HG03066 (cell line): ENCODE measurements around the gene GABRG3.

Experiments used
- ATAC-seq: cut with Tn5 transposase; IDR thresholded peaks from one replicate; pipeline ENCODE4 v1.9.1; 2021; ENCODE audit warnings: low read depth; ENCODE audit not compliant: unreplicated experiment

The GABRG3 gene

DNA sequence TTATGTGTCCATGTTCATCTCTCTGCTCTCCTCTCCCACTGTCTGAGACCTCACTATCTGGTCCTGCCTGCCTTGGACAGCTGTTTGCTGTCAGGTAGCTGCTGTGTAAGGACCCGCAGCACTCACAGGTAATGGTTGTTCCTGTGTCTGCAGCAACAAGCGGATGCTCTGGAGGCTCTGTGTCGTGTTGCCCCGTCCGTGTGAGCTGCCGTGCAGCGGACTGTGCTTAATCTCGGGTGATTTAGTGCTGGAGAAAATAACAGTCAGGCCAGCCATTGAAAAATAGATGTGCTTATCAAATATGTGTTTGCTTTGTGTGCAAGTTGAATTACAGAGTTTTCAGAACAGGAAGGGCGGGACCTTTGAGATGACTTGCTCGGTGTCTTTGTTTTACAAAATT is 121.4 kb downstream of the GABRG3 start:
- ATAC-seq, result no peak

- ATAC-seq, result no peak
Observed at GRCh38 chr15:27094235-27094634, 123.3 kb downstream of the GABRG3 start.

DNA sequence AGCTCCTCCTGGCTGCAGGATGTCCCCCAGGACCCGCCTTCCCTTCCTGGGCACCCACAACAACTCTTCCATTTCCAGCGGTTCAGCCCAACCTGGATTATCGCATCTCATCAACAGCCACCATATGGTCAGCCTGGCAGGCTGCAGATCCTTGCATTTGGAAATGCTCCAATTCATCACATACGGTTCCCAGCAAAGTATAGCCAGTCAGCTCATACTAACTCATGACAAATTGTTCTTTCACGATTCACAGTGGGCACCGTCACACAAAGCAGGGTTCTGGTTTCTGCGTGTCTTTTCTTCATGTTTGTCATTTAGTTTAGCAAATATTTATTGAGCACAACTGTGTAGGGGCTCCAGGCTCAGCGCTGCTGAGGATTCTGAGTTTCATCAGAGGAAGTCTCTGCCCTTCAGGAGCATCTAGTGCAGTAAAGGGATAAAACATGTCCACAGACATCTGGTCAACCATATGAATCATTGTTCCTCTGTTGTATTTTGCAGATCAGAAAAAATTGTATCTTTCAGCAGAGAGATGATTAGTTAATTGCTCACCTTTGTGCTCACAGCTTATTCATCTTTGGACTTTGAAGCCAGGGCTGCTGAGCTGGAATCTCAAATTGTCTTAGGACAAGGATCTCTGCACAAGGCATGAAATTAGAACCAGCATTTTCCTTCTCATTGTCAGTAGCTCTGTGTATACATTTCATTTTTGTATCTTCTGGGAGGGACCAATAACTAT is 125.1 kb downstream of the GABRG3 start:
- no peak for ATAC-seq

DNA sequence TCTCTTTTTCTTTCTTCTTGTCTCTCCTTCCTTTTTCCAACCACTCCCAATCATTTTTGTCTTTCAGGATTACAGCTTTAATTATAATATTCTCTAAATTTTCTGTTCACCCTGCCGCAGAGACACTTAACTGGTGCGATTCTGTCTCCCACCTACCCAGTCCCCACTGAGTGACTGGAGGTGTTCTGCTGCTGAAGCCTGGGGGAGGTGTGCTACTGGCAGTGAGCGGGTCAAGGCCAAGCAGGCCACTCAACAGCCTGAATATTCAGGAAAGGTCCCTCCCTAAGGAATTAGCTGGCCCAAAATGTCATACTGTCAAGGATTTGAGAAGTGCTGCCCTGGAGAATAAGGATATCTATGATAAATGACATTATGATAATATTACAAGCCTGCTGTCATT is 126.5 kb downstream of the GABRG3 start:
- ATAC-seq, result no peak

DNA sequence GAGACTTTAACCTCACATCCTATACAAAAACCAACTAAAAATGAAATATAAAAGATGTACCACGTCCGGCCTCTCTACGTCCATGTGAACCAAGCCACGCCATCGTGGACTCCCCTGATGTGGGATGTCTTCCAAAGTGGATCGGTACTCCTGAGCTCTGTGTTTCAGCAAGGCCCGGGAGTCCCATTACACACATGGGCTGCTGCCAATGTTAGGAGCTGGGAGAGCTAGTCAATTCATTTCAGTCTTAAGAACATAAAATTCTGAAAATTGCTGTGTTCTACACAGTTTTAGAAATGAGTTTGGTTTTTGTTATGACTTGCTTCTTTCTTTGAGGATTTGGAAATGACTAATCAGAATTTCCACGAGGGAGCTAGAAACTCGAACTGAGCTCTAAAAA is 131.0 kb downstream of the GABRG3 start:
- no peak for ATAC-seq

DNA sequence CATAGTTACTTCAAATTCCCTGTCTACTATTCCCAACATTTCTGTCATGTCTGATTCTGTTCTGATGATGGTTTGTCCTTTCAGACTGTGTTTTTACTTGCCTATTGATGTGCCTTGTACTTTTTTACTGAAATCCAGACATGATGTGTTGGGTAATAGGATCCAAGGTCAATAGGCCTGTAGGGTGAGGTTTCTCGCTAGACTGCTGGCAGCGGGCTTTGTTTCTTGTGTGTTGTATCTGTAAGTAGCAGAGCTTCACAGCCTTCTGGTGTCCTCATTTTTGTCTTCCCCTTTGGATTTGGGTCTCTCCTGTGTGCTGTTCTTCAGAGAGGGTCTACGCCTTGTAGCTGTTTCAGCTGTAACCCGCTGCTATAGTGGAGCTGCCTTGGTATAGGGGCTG is 140.3 kb downstream of the GABRG3 start:
- no peak for ATAC-seq

GRCh38 chr15:27114473-27114872 is 143.5 kb downstream of the GABRG3 start:
- no peak for ATAC-seq

DNA sequence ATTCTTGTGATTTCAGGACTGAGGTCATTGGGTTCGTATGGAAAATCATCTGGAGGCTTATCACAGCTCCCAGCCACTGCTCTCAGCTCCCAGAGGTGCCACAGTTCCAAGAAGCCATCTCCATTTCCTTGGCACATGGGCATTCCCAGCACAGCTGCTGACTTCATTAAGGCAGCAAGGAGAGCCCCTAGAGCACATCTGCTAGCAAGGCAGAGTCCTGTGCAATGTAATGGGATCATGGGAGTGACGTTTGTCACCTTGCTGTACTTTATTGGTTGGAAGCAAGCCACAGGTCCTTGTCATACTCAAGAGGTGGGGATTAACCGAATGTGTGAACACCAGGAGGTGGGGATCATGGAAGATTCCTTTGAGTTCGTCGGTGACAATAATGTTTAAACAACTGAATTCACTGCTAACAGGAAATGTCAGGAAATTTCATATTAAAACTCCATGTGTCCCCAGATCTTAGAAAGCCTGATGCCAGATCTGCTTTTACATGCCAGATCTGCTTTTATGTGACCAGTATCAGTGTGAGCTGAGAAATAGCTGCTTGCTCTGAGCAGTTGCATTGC is 148.8 kb downstream of the GABRG3 start:
- ATAC-seq, result no peak

DNA sequence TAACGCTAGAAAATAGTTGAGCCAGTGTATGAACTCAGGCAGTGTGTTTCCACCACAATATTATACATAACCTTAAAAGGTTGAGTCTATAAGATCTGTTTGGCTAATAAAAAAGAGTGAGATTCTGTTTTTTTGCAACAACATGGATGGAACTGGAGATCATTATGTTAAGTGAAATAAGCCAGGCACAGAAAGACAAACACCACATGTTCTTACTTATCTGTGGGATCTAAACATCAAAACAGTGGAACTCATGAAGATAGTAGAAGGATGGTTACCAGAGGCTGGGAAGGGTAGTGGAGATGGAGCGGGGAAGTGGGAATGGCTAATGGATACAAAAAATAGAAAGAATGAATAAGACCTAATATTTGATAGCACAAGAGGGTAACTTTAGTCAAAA is 150.7 kb downstream of the GABRG3 start:
- no peak for ATAC-seq

DNA sequence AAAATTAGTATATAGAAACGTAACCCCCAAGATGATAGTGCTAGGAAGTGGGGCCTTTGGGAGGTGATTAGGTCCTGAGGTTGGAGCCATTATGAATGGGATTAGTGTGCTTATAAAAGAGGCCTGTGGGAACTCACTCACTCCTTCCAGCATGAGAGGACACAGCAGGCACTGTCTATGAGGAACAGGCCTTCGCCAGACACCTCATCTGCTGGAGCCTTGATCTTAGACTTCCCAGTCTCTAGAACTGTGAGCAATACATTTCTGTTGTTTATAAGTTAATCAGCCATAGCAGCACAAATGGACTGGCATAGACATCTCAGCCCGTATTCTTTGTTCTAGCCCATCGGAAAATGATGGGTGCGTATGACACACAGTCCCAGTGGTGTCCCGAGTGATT is 152.3 kb downstream of the GABRG3 start:
- ATAC-seq, result no peak

GRCh38 chr15:27123808-27124207 is 152.8 kb downstream of the GABRG3 start:
- ATAC-seq, result no peak

- no peak for ATAC-seq
Observed at GRCh38 chr15:27124287-27124871, 153.4 kb downstream of the GABRG3 start.

GRCh38 chr15:27125185-27125584 is 154.2 kb downstream of the GABRG3 start:
- no peak for ATAC-seq

- ATAC-seq, result no peak
Observed at GRCh38 chr15:27126449-27126848, 155.5 kb downstream of the GABRG3 start.

DNA sequence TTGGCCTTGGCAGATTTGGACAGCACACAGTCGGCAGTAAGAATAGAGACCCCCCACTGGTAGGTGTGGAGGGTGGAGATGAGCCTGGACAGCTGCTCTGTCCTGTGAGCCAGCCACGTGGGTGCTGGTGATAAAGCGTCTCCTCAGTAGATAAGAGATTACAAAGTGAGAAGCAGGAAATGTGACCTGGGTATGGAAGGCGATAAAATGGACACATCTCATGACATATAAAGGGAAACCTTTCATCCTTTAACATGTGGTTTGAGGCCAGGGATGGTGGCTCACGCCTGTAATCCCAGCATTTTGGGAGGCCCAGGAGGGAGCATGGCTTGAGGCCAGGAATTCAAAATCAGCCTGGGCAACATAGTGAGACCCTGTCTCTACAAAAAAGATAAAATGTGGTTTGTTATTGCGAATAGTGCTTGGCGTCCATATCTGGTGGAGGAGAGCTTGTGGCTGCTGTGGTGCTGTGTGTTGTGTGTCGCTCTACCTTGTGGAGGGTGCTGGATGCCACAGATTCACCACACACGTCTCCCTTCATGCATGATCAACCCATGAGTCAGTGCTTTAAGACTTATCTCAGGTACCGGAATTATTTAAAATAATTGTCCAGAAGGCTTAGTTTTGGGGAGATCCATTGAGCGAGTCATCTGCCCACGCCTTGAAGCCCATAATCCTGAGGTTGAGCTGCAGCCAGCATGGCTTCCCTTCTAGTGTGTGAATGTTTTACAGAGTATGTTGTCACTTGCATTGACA is 157.0 kb downstream of the GABRG3 start:
- no peak for ATAC-seq

DNA sequence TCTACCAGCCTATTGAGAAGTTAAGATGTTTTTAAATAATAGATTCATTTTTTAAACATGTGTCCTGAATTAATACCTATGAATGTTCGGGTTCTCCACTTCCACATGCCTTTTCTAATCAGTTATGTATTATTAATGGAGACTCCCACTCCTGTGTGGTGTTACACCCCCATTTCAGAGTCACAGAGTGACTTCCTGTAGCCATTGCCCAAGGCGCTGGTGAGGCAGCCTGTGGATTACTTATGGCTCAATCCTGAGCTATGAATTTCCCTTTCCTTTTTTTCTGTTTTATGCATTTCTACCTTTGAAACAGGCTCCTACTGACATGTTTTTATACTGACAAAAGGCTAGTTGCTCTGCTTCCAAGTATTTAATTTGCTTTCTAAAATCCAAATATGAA is 162.3 kb downstream of the GABRG3 start:
- ATAC-seq, result no peak

DNA sequence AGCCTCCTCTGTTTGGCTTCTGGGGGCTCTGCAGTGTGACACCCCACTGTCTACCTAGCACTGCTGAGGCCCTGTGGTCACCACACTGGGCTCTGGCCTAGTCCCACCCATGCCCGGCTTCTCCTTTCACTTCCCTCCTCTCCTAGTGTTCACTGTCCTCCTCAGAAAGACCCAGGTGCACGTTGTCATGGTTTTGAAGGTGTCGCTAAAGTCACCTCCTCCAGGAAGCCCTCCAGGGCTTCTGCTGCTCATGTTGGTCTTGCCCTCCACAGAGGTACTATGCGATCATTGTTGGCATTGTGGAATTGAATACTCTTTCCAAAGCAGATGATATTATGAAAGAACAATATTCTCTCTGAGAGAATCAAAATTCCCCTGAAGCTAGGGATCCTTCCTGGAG is 163.5 kb downstream of the GABRG3 start:
- no peak for ATAC-seq

DNA sequence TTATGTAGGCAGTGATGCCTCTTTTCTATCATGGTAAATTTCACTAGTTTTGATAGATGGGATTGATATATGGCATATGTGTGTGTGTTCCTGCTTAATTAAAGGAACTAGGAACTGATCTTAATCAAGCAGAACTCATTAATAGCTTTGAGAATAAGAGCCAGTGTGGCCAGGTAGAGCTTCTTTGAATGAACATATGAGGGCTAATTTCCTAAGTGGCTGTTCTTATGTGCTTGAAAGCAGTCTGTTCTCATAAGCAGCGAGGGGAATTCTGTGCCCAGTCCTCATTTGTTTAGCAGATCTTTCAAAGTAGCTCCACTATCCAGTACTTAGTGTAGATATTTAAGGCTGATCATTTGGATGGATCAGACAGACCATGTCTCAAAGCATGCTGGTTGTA is 164.2 kb downstream of the GABRG3 start:
- no peak for ATAC-seq

- no peak for ATAC-seq
Observed at GRCh38 chr15:27137127-27137526, 166.1 kb downstream of the GABRG3 start.

DNA sequence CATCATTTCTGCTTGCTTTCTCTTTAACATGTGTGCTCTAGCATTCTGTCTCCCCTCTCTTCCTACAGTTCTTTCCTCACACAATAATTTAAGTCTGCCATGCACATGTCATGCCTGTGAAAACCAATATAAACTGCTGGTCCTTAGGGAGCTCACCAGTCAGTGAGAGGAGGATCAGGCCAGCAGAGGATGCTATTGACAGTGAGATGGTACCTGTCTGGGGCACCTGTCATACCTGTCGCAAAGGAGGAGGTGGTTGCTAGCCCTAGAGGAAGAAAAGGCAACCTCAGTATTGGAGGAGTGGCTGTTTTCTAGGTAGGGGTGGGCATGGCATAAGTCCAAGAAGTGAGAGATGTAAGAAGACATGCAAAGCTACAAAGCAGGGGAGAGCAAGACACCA is 194.6 kb downstream of the GABRG3 start:
- no peak for ATAC-seq

- ATAC-seq, result no peak
Observed at GRCh38 chr15:27166917-27167316, 195.9 kb downstream of the GABRG3 start.

DNA sequence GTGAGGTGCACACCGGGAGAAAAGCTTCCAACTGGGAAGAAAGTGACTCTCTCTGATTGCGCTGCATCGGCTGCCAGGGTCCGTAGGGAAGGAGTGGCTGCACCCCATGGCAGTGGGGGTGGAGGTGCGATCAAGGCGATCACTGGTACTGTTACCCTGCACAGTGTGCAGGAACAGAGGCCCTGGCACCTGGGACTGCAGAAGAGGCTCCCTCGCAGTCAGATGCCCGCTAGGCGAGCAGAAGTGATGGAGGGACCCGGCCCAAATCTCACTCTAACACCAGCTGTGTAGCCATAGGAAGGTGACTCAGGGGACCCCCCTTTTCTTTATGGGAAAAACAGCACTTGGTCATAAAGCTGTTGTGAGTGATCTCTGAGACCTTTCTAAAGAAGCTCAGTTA is 196.8 kb downstream of the GABRG3 start:
- no peak for ATAC-seq
